Epithelial cell of esophagus (primary cell): ENCODE measurements around the gene HSP90AA1.

Experiments used
- DNase-seq: peaks from one replicate; pipeline ENCODE4 v3.0.0; 2010; ENCODE audit warnings: low read depth
- H3K4me3 ChIP-seq: 2 replicates; pipeline ENCODE4 v1.5.1; 2011; ENCODE audit warnings: mild to moderate bottlenecking, low read length, control low read depth
- TF ChIP-seq, protein P1 (sequence below): IDR thresholded peaks from 2 replicates; pipeline ENCODE4 v1.5.1; 2011; ENCODE audit warnings: low read depth, mild to moderate bottlenecking, low read length, control low read depth, inconsistent platforms; ENCODE audit not compliant: insufficient read depth; ENCODE audit errors: missing control alignments

HSP90AA1 gene

DNA sequence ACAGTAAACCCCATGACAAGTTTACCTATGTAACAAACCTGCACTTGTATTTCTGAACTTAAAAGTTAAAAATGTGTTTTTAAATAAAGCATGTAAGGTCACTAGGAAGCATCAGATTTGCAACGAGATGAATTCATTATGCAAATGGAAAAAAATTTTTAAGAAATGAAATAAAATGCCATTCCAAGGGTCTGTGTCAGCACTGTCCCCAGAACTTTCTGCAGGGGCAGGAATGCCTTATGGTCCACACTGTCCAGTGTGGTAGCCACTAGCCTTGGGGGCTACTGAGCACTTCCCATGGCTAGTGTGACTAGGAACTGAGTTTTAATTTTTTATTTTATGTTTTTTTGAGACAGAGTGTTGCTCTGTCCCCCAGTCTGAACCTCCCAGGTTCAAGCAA, 49.2 kb downstream of the HSP90AA1 start:
- DNase-seq, result no peak
- TF ChIP-seq, protein P1, sequence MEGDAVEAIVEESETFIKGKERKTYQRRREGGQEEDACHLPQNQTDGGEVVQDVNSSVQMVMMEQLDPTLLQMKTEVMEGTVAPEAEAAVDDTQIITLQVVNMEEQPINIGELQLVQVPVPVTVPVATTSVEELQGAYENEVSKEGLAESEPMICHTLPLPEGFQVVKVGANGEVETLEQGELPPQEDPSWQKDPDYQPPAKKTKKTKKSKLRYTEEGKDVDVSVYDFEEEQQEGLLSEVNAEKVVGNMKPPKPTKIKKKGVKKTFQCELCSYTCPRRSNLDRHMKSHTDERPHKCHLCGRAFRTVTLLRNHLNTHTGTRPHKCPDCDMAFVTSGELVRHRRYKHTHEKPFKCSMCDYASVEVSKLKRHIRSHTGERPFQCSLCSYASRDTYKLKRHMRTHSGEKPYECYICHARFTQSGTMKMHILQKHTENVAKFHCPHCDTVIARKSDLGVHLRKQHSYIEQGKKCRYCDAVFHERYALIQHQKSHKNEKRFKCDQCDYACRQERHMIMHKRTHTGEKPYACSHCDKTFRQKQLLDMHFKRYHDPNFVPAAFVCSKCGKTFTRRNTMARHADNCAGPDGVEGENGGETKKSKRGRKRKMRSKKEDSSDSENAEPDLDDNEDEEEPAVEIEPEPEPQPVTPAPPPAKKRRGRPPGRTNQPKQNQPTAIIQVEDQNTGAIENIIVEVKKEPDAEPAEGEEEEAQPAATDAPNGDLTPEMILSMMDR, result no peak

GRCh38 chr14:102035914-102036313, 50.9 kb downstream of the HSP90AA1 start:
- no peak overlapping the region for H3K4me3 ChIP-seq
- TF ChIP-seq, protein P1, result no peak

More for the DNA sequence above, 49.2 kb downstream of the HSP90AA1 start:
- H3K4me3 ChIP-seq, result no peak overlapping the region

DNA sequence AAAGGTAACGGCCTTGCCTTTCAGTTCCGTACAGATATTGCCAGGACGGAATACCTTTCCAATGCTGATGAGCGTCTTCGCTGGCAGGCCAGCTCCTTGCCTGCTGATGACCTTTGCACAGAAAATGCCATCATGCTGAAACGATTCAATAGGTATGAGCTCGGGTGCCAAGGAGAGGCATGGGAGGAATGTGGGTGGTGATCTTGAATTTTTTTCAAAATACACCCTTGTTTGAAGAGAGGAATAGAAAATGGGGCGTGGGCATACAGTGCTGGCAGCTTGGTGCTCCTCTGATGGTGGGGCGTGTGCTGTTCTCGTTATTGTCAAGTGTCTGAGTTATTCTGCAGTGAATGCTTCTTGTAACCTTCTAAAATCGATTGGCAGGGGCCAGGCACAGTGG, 52.5 kb downstream of the HSP90AA1 start:
- DNase-seq, result no peak
- H3K4me3 ChIP-seq, result no peak overlapping the region
- TF ChIP-seq, protein P1, result no peak

More at GRCh38 chr14:102035914-102036313, 50.9 kb downstream of the HSP90AA1 start:
- DNase-seq, result no peak

- DNase-seq, result no peak
- no peak overlapping the region for H3K4me3 ChIP-seq
- TF ChIP-seq, protein P1, result no peak
These were observed 53.6 kb downstream of the HSP90AA1 start for GRCh38 chr14:102033241-102033640.
